ENCODE data around the gene SLC5A8.

DNA sequence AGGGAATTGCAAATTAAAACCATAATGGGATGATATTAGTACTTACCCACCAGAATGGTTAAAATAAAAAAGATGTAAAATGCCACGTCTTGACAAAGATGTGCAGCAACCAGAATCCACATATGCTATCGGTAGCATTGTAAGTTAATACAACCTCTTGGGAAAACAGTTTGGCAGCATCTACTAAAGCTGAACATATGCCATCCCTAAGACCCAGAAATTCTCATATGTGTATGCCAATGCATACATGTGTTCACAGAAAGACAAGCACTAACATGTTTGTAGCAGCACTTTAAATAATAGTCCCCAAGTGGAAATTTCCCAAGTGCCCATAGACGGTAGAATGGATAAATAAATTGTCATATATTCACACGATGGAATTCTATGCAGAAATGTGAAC lies 28.3 kb upstream of the SLC5A8 start:
- TF ChIP-seq, protein P1, sequence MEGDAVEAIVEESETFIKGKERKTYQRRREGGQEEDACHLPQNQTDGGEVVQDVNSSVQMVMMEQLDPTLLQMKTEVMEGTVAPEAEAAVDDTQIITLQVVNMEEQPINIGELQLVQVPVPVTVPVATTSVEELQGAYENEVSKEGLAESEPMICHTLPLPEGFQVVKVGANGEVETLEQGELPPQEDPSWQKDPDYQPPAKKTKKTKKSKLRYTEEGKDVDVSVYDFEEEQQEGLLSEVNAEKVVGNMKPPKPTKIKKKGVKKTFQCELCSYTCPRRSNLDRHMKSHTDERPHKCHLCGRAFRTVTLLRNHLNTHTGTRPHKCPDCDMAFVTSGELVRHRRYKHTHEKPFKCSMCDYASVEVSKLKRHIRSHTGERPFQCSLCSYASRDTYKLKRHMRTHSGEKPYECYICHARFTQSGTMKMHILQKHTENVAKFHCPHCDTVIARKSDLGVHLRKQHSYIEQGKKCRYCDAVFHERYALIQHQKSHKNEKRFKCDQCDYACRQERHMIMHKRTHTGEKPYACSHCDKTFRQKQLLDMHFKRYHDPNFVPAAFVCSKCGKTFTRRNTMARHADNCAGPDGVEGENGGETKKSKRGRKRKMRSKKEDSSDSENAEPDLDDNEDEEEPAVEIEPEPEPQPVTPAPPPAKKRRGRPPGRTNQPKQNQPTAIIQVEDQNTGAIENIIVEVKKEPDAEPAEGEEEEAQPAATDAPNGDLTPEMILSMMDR (IDR thresholded peaks at IDR 0.05; ENCODE audit: poor library complexity), result no peak
- TF ChIP-seq EZH2 (IDR thresholded peaks at IDR 0.05; ENCODE audit: borderline replicate concordance) (no peak), EZH2phosphoT487 (IDR thresholded peaks at IDR 0.05; ENCODE audit: low read depth, severe bottlenecking, unreplicated experiment) (no peak)
